ENCODE results near the gene CDH8.

CDH8 gene

GRCh38 chr16:62036101-62036801 lies at the start of gene CDH8:
CDH8 (minus strand) TSS chr16:62036438; CDS start chr16:62021403, 15,035 bp downstream.
- DNase-seq = peak; percentile 73

GRCh38 chr16:62079236-62079635 lies 43.0 kb upstream of the CDH8 start:
- no peak for DNase-seq

GRCh38 chr16:62077998-62078397 lies 41.8 kb upstream of the CDH8 start:
- no peak for DNase-seq

- DNase-seq = no peak
Measured at GRCh38 chr16:62076886-62077285, 40.6 kb upstream of the CDH8 start.

- DNase-seq = no peak
Measured at GRCh38 chr16:62068747-62069146, 32.5 kb upstream of the CDH8 start.

GRCh38 chr16:62067981-62068380 lies 31.7 kb upstream of the CDH8 start:
- DNase-seq = no peak

GRCh38 chr16:62067182-62067581 lies 30.9 kb upstream of the CDH8 start:
- no peak for DNase-seq

GRCh38 chr16:62066747-62067146 lies 30.5 kb upstream of the CDH8 start:
- no peak for DNase-seq

- no peak for DNase-seq
Measured at GRCh38 chr16:62064173-62064572, 27.9 kb upstream of the CDH8 start.

GRCh38 chr16:62060089-62060488 lies 23.9 kb upstream of the CDH8 start:
- no peak for DNase-seq

- DNase-seq = no peak
Measured at GRCh38 chr16:62059527-62059926, 23.3 kb upstream of the CDH8 start.

- DNase-seq = no peak
Measured at GRCh38 chr16:62058412-62058811, 22.2 kb upstream of the CDH8 start.

GRCh38 chr16:62051942-62052341 lies 15.7 kb upstream of the CDH8 start:
- DNase-seq = no peak

GRCh38 chr16:62050793-62051192 lies 14.6 kb upstream of the CDH8 start:
- no peak for DNase-seq

GRCh38 chr16:62046801-62047200 lies 10.6 kb upstream of the CDH8 start:
- no peak for DNase-seq

- no peak for DNase-seq
Measured at GRCh38 chr16:62041401-62041800, 5.2 kb upstream of the CDH8 start.

- DNase-seq = no peak
Measured at GRCh38 chr16:62038646-62039045, 2.4 kb upstream of the CDH8 start.

- no peak for DNase-seq
Measured at GRCh38 chr16:62038225-62038624, 2.0 kb upstream of the CDH8 start.

GRCh38 chr16:62036802-62037135 lies 531 bp upstream of the CDH8 start:
- DNase-seq = no peak

GRCh38 chr16:62035115-62036092 lies 834 bp downstream of the CDH8 start:
- peak; percentile 76 for DNase-seq

- DNase-seq = no peak
Measured at GRCh38 chr16:62034231-62035114, 1.8 kb downstream of the CDH8 start.

GRCh38 chr16:62033065-62033464 lies 3.2 kb downstream of the CDH8 start:
- DNase-seq = no peak

GRCh38 chr16:62029947-62030346 lies 6.3 kb downstream of the CDH8 start:
- no peak for DNase-seq
